C4-2B (cell line): ENCODE measurements around the gene CHST12.

Source experiments
- ZFX ChIP-seq: fragments of 450-650 bp; IDR thresholded peaks from 2 replicates; pipeline ENCODE4 v1.6.1; 2017
- TF ChIP-seq, protein P1 (sequence below): fragments of 450-650 bp; conservative IDR thresholded peaks from 2 replicates; pipeline ENCODE4 v1.5.1; 2017; ENCODE audit warnings: mild to moderate bottlenecking

DNA sequence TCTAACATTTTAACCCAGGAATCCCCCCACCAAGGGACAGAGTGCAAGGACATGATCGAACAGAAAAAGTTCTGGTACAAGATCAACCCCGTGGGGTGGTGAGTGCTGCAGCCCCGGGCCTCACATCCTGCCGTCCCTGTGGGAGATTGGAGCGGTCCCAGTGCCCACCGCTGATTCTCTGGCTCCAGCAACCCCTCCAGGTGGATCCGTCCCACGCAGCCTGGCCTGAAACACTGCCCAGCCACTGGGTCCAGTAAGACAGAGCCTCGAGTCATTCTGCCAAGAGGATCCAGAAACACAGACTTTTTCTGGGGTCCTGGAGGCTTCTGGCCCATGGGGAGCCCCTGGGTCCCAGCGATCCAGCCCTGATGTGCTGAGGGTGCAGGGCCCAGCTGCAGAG lies 43.3 kb downstream of the CHST12 start:
- TF ChIP-seq, protein P1, sequence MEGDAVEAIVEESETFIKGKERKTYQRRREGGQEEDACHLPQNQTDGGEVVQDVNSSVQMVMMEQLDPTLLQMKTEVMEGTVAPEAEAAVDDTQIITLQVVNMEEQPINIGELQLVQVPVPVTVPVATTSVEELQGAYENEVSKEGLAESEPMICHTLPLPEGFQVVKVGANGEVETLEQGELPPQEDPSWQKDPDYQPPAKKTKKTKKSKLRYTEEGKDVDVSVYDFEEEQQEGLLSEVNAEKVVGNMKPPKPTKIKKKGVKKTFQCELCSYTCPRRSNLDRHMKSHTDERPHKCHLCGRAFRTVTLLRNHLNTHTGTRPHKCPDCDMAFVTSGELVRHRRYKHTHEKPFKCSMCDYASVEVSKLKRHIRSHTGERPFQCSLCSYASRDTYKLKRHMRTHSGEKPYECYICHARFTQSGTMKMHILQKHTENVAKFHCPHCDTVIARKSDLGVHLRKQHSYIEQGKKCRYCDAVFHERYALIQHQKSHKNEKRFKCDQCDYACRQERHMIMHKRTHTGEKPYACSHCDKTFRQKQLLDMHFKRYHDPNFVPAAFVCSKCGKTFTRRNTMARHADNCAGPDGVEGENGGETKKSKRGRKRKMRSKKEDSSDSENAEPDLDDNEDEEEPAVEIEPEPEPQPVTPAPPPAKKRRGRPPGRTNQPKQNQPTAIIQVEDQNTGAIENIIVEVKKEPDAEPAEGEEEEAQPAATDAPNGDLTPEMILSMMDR: no peak
- no peak for TF ChIP-seq ZFX
